Endothelial cell of umbilical vein (primary cell): ENCODE data around the gene CTXND1. TPM values are rescaled to one million over a fixed set of nuclear protein-coding genes. Genes with fewer than 3 reads are reported as not detected.

Experiments used
- BruUV-seq: library from RNA; stranded (reverse); fragments of 400-500 nt; replicated peaks from 2 replicates; lab custom pipeline; 2021; lab: Mats Ljungman, UMichigan
- CTCF ChIA-PET: fragments of 300-600, 350-600 bp; sonication (Branson Sonifier 250); formaldehyde crosslinking; loops from one replicate; lab custom pipeline; 2021; ENCODE audit warnings: antibody characterized with exemption, inconsistent platforms; lab: Charles Lee
- POLR2A ChIA-PET: fragments of 300-600, 350-600 bp; sonication (Branson Sonifier 250); formaldehyde crosslinking; loops from one replicate; lab custom pipeline; 2021; ENCODE audit warnings: antibody characterized with exemption, inconsistent platforms; lab: Charles Lee
- DNase-seq: peaks from one replicate; pipeline ENCODE4 v3.0.0-alpha.2; 2011; ENCODE audit warnings: low read depth, low spot score
- FAIRE-seq: peaks from 2 replicates; lab custom pipeline; 2011; peaks lifted over from hg19 to GRCh38; lab: Jason Lieb, UNC
- H2AFZ ChIP-seq: 2 replicates; pipeline ENCODE4 v1.6.0; 2012; ENCODE audit warnings: low read depth, low read length, control low read depth, inconsistent platforms
- H3K27ac ChIP-seq: 2 replicates; pipeline ENCODE4 v1.5.1; 2011; ENCODE audit warnings: low read depth, mild to moderate bottlenecking, control low read depth, low read length, moderate library complexity; ENCODE audit not compliant: insufficient read depth
- H3K27me3 ChIP-seq, 2 experiments: 2 replicates each; pipeline versions ENCODE4 v1.6.0 to v1.6.1; 2011; ENCODE audit warnings: low read length in 2 of 2, mixed read lengths in 1 of 2; ENCODE audit not compliant: control insufficient read depth in 2 of 2, insufficient read depth in 2 of 2
- H3K36me3 ChIP-seq, 2 experiments: 2 replicates in 1 of 2; 3 replicates in 1 of 2; pipeline ENCODE4 v1.5.1; 2011; ENCODE audit warnings: low read length in 2 of 2, mild to moderate bottlenecking in 1 of 2, moderate library complexity in 1 of 2; ENCODE audit not compliant: control insufficient read depth in 2 of 2, insufficient read depth in 2 of 2; ENCODE audit errors: extremely low read depth in 1 of 2
- H3K4me1 ChIP-seq: 3 replicates; pipeline ENCODE4 v1.5.1; 2011; ENCODE audit warnings: mild to moderate bottlenecking, low read length; ENCODE audit not compliant: control insufficient read depth, insufficient read depth; ENCODE audit errors: extremely low read depth
- H3K4me2 ChIP-seq: 2 replicates; pipeline ENCODE4 v1.6.1; 2011; ENCODE audit warnings: low read length, control low read depth, mixed read lengths; ENCODE audit not compliant: insufficient read depth
- H3K4me3 ChIP-seq, 3 experiments: fragments of 200-600 bp in 1 of 3; sonication (generic), shearing (Covaris generic) in 1 of 3; replicated peaks in 1 of 3; 2 replicates each; pipeline ENCODE4 v1.5.1; 2011 to 2016; ENCODE audit warnings: control low read depth in 3 of 3, low read length in 3 of 3, mild to moderate bottlenecking in 2 of 3, inconsistent platforms in 1 of 3, low read depth in 1 of 3, moderate library complexity in 1 of 3; ENCODE audit not compliant: insufficient read depth in 1 of 3
- H3K79me2 ChIP-seq: 2 replicates; pipeline ENCODE4 v1.6.0; 2012; ENCODE audit warnings: low read length, inconsistent platforms; ENCODE audit not compliant: control insufficient read depth, insufficient read depth
- H3K9ac ChIP-seq: replicated peaks from 2 replicates; pipeline ENCODE3; 2011; ENCODE audit warnings: low read length, control low read depth; ENCODE audit not compliant: insufficient read depth; ENCODE audit errors: extremely low read depth
- H3K9me1 ChIP-seq: replicated peaks from 3 replicates; pipeline ENCODE4 v1.6.0; 2011; ENCODE audit warnings: mild to moderate bottlenecking, low read length; ENCODE audit not compliant: control insufficient read depth, insufficient read depth; ENCODE audit errors: extremely low read depth
- H3K9me3 ChIP-seq: replicated peaks from 2 replicates; pipeline ENCODE4 v1.5.1; 2012; ENCODE audit warnings: low read length, inconsistent platforms; ENCODE audit not compliant: control insufficient read depth, insufficient read depth
- H4K20me1 ChIP-seq: replicated peaks from 2 replicates; pipeline ENCODE3; 2011; ENCODE audit warnings: mild to moderate bottlenecking, low read length; ENCODE audit not compliant: control insufficient read depth, insufficient read depth; ENCODE audit errors: extremely low read depth
- EZH2 ChIP-seq: IDR thresholded peaks from 2 replicates; pipeline ENCODE4 v1.6.1; 2012; ENCODE audit warnings: borderline replicate concordance, low read depth, mild to moderate bottlenecking, moderate library complexity, low read length, inconsistent platforms; ENCODE audit not compliant: severe bottlenecking
- FOS ChIP-seq: IDR thresholded peaks from 2 replicates; pipeline ENCODE4 v1.6.1; 2011; ENCODE audit warnings: mild to moderate bottlenecking, low read length, moderate library complexity, borderline replicate concordance; ENCODE audit not compliant: insufficient read depth
- GATA2 ChIP-seq: IDR thresholded peaks from 2 replicates; pipeline ENCODE4 v1.7.0; 2011; ENCODE audit warnings: low read depth, mild to moderate bottlenecking, moderate library complexity, mixed read lengths, low read length; ENCODE audit not compliant: insufficient read length, insufficient read depth
- JUN ChIP-seq: IDR thresholded peaks from 2 replicates; pipeline ENCODE4 v1.6.1; 2011; ENCODE audit warnings: borderline replicate concordance, low read depth; ENCODE audit not compliant: insufficient read length, insufficient read depth
- MYC ChIP-seq: IDR thresholded peaks from one replicate; pipeline ENCODE4 v1.6.1; 2011; ENCODE audit warnings: mild to moderate bottlenecking, low read depth, low read length
- POLR2A ChIP-seq: IDR thresholded peaks from 2 replicates; pipeline ENCODE4 v1.6.1; 2012; ENCODE audit warnings: low read depth, mild to moderate bottlenecking, control low read depth, low read length
- POLR2AphosphoS5 ChIP-seq: IDR thresholded peaks from 2 replicates; pipeline ENCODE4 v1.6.1; 2012; ENCODE audit warnings: low read depth, mild to moderate bottlenecking, control low read depth, low read length, moderate library complexity; ENCODE audit not compliant: insufficient read depth
- dilution Hi-C: fragments of 300-500 bp; cut with MboI; formaldehyde crosslinking; loops from one replicate; pipeline ENCODE4 v1.15.0; 2019; ENCODE audit warnings: low sequenced_read_pairs; ENCODE audit not compliant: extremely low pct_ligation_motif_present
- intact Hi-C: fragments of 100-400 bp; cut with micrococcal nuclease; formaldehyde crosslinking; loops from one replicate; pipeline ENCODE4 v1.10.0; 2022
- polyA plus RNA-seq, 4 experiments: library from polyadenylated mRNA; depleted of rRNA in 3 of 4; stranded (reverse) in 3 of 4; unstranded in 1 of 4; fragments of >200 nt; gene quantifications; 2 replicates each; pipeline versions ENCODE4 v1.2.1 to v1.2.3, GENCODE V29; 2011 to 2012; ENCODE audit warnings: missing spikeins in 1 of 4
- total RNA-seq: library from RNA; stranded (reverse); gene quantifications from 2 replicates; pipeline ENCODE4 v1.2.3, GENCODE V29; 2021
- TF ChIP-seq, protein P1 (sequence below): IDR thresholded peaks from 2 replicates; pipeline ENCODE4 v1.6.1; 2011; ENCODE audit not compliant: insufficient read depth, insufficient read length
- TF ChIP-seq, protein P2 (sequence below), 2 donors: IDR thresholded peaks; 1 replicate in 1 of 2; 2 replicates in 1 of 2; pipeline ENCODE4 v1.5.1; 2011; ENCODE audit warnings: low read length in 2 of 2, mild to moderate bottlenecking in 2 of 2, moderate library complexity in 2 of 2, control low read depth in 1 of 2, inconsistent platforms in 1 of 2, low read depth in 1 of 2; ENCODE audit not compliant: insufficient read depth in 1 of 2; ENCODE audit errors: extremely low read depth in 1 of 2

CTXND1 gene
- total and polyA plus RNA-seq, 2 donors (not counting 3 experiments of a cell fraction or from before 2014, with no cell fraction given): not detected

DNA sequence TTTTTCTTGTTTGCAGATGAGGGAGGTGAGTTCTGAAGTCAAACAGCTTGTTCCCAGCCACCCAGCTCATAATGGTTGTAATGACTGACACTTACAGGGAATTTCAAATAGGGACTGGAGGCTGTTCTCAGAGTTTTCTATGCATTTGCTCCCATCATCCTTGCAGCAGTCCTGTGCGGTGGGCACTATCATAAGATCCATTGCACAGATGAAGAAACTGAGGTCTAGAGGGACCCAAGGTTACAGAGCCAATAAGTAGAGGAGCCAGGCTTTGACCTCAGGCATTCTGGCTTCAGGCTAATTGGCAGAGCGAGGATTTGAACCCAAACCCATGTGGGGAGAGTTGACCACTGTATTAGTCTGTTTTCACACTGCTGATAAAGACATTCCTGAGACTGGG, 66.9 kb downstream of the CTXND1 start:
- Histone ChIP-seq H3K4me3 (no peak overlapping the region), H3K36me3 (no peaks in the 10 kb centered on the region), H2AFZ (no peak overlapping the region), H3K4me2 (no peak overlapping the region), H3K9me1 (no peaks in the 10 kb centered on the region), H4K20me1 (no peaks in the 10 kb centered on the region), H3K27ac (no peak overlapping the region), H3K9me3 (no peaks in the 10 kb centered on the region), H3K27me3 (no peaks in the 10 kb centered on the region), H3K79me2 (no peaks in the 10 kb centered on the region), H3K4me1 (peaks cover 22% of the 10 kb centered on the region), H3K9ac (no peak overlapping the region)
- no TSS peak for BruUV-seq
- TF ChIP-seq JUN (no peak), GATA2 (no peak), FOS (no peak), POLR2AphosphoS5 (no peak), MYC (no peak), EZH2 (no peak), POLR2A (no peak)
- TF ChIP-seq, protein P1, sequence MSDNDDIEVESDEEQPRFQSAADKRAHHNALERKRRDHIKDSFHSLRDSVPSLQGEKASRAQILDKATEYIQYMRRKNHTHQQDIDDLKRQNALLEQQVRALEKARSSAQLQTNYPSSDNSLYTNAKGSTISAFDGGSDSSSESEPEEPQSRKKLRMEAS: no peak
- TF ChIP-seq, protein P2, sequence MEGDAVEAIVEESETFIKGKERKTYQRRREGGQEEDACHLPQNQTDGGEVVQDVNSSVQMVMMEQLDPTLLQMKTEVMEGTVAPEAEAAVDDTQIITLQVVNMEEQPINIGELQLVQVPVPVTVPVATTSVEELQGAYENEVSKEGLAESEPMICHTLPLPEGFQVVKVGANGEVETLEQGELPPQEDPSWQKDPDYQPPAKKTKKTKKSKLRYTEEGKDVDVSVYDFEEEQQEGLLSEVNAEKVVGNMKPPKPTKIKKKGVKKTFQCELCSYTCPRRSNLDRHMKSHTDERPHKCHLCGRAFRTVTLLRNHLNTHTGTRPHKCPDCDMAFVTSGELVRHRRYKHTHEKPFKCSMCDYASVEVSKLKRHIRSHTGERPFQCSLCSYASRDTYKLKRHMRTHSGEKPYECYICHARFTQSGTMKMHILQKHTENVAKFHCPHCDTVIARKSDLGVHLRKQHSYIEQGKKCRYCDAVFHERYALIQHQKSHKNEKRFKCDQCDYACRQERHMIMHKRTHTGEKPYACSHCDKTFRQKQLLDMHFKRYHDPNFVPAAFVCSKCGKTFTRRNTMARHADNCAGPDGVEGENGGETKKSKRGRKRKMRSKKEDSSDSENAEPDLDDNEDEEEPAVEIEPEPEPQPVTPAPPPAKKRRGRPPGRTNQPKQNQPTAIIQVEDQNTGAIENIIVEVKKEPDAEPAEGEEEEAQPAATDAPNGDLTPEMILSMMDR (IDR thresholded peaks at IDR 0.05; ENCODE audit: extremely low read depth in 1 of 2, insufficient read depth in 1 of 2, low read depth in 1 of 2, low read length in 2 of 2): no peak
- FAIRE-seq: no peak
- dilution Hi-C loops (no loop called here), intact Hi-C loops (no loop called here)
- ChIA-PET CTCF (interaction anchor here (1.5 kb wide), 1 partner anchor 32 kb away, joined by 5 read pairs; the partner anchor contains the start of gene FAH), POLR2A (no interaction called here)
- no peak for DNase-seq
